Lower leg skin (tissue), 4 donors: ENCODE measurements around the gene SH3RF1. TPM values are rescaled to one million over a fixed set of nuclear protein-coding genes. Genes with fewer than 3 reads are reported as not detected.

Experiments
- DNase-seq, 2 donors: peaks; one replicate each; pipeline ENCODE4 v3.0.0-alpha.2; 2019; ENCODE audit warnings: low spot score in 2 of 2
- H3K4me3 ChIP-seq: fragments of 200-600 bp; sonication (generic); 2 replicates; pipeline ENCODE4 v1.5.1; 2017; ENCODE audit warnings: mild to moderate bottlenecking, low read depth; ENCODE audit not compliant: poor library complexity, severe bottlenecking
- POLR2A ChIP-seq, 2 donors: fragments of 450-650 bp; IDR thresholded peaks; one replicate each; pipeline ENCODE4 v1.6.1; 2016 to 2017; ENCODE audit warnings: antibody characterized with exemption in 2 of 2, mild to moderate bottlenecking in 1 of 2, moderate library complexity in 1 of 2
- WGBS, 2 donors: methylation state at CpG; one replicate each; pipeline ENCODE4 v1.1.5; 2018; 5-methylcytosine and 5-hydroxymethylcytosine counted together
- intact Hi-C: fragments of 100-400 bp; cut with DNase I; formaldehyde crosslinking; loops from one replicate; pipeline ENCODE4 v1.15.0; 2023; ENCODE audit warnings: low total_unique reads
- total RNA-seq, 4 donors: library from RNA; depleted of rRNA; stranded (reverse); fragments of >200 nt; gene quantifications; one replicate each; pipeline ENCODE4 v1.1.0, GENCODE V29; 2016
- TF ChIP-seq, protein P1 (sequence below), 3 donors: fragments of 450-650 bp; IDR thresholded peaks; one replicate each; pipeline ENCODE4 v1.5.1; 2016; ENCODE audit warnings: antibody characterized with exemption in 3 of 3, mild to moderate bottlenecking in 3 of 3, moderate library complexity in 2 of 3

SH3RF1 gene
- total RNA-seq, 4 donors from 2014 or later, result 8.5 to 14.2 (median 12.0) TPM

DNA sequence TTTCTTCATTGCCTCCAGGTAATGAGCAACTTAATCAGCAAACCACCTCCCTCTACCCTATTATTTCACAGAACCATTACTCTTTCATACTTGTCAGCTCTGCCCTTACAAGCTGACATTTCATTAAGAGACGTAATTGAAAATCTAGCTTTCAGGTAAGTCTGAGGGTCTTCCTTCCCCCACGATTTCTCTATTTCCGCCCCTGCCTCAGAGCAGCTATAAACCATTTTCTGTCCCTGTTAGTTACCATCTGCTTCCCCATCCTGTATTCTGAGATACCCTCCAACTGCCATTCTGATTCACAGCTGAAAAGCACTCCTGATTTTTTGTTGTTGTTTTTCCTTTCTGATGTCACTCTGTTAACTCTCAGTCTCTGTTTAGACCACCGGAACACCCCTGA, 37.1 kb downstream of the SH3RF1 start:
- DNase-seq, result no peak
- TF ChIP-seq POLR2A (IDR thresholded peaks at IDR 0.05), result no peak
- TF ChIP-seq, protein P1, sequence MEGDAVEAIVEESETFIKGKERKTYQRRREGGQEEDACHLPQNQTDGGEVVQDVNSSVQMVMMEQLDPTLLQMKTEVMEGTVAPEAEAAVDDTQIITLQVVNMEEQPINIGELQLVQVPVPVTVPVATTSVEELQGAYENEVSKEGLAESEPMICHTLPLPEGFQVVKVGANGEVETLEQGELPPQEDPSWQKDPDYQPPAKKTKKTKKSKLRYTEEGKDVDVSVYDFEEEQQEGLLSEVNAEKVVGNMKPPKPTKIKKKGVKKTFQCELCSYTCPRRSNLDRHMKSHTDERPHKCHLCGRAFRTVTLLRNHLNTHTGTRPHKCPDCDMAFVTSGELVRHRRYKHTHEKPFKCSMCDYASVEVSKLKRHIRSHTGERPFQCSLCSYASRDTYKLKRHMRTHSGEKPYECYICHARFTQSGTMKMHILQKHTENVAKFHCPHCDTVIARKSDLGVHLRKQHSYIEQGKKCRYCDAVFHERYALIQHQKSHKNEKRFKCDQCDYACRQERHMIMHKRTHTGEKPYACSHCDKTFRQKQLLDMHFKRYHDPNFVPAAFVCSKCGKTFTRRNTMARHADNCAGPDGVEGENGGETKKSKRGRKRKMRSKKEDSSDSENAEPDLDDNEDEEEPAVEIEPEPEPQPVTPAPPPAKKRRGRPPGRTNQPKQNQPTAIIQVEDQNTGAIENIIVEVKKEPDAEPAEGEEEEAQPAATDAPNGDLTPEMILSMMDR (IDR thresholded peaks at IDR 0.05), result no peak
- intact Hi-C loops, result no loop called here
- WGBS, 2 donors, result 70 to 71% methylated on average over 4 of the region's 4 CpGs
- H3K4me3 ChIP-seq, result no peak overlapping the region

DNA sequence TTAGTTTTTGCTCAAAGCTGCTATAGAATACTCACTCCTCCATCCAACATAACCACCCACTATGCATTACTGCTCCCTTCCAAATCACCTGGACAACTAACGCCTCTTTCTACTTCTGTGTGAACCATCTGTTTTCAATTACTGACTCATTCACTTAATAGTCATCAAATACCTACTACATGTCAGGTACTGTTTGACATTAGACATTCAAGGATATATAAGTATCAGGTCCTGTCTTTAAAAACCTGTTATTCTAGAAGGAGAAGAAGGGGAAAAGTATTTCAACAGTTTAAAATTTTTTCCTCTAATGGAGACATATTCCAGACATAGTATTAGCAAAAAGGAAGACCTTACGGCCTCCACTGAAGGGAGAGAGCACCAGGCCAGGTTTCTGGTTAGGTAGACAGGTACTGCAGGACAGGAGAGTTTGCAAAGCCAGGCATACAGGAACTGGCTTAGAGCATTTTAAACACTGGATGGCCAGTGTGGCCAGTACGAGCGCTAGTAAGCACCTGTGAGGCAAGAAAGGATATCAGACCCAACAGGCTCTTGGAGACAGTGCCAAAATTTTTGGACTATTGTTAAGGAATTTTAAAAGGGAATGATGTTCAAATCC, 39.0 kb downstream of the SH3RF1 start:
- 69 to 76% methylated on average over 4 of the region's 4 CpGs for WGBS, 2 donors
- no peak overlapping the region for H3K4me3 ChIP-seq
- TF ChIP-seq, protein P1 (IDR thresholded peaks at IDR 0.05), result no peak
- no peak for TF ChIP-seq POLR2A (IDR thresholded peaks at IDR 0.05)
- no peak for DNase-seq
- intact Hi-C loops, result no loop called here

DNA sequence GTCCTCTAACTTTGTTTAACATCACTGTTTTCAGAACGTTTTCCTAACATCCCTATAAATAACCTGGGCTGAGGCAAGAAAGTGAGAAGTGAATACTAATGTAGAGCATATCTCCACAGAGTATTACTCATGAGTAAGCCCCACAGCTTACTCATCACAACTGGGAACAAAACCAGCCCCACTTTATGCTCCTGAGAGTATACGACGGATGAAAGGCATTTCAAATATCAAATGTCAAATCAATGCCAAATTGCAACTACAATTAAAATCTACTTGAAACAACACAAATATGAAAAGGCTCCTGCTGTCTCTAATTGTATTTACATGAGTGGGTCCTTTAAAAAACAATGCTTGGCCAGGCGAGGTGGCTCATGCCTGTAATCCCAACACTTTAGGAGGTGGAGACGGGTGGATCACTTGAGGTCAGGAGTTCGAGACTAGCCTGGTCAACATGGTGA, 41.2 kb downstream of the SH3RF1 start:
- TF ChIP-seq, protein P1 (IDR thresholded peaks at IDR 0.05), result no peak
- TF ChIP-seq POLR2A (IDR thresholded peaks at IDR 0.05), result no peak
- no peak for DNase-seq
- no peak overlapping the region for H3K4me3 ChIP-seq
- 38 to 43% methylated on average over 6 of the region's 6 CpGs for WGBS, 2 donors
- intact Hi-C loops, result no loop called here

DNA sequence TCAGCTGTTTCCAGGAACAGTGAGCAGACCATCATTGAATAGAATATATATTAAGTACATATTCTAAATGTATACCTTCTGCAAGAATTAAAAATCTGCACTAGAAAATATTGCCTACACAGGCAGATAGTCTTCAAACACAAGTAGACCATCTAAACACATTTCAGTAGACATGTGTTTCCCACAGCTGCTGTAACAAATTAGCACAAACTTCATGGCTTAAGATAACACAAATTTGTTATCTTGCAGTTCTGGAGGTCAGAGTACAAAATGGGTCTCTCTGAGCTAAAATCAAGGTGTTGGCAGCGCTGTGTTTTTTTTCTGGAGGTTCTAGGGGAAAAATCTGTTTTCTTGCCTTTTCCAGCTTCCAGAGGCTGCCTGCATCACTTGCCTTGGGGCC, 42.7 kb downstream of the SH3RF1 start:
- no peak overlapping the region for H3K4me3 ChIP-seq
- TF ChIP-seq POLR2A (IDR thresholded peaks at IDR 0.05), result no peak
- TF ChIP-seq, protein P1 (IDR thresholded peaks at IDR 0.05), result no peak
- WGBS, 2 donors, result 96 to 100% methylated on average over 1 of the region's 1 CpG
- intact Hi-C loops, result no loop called here
- no peak for DNase-seq

DNA sequence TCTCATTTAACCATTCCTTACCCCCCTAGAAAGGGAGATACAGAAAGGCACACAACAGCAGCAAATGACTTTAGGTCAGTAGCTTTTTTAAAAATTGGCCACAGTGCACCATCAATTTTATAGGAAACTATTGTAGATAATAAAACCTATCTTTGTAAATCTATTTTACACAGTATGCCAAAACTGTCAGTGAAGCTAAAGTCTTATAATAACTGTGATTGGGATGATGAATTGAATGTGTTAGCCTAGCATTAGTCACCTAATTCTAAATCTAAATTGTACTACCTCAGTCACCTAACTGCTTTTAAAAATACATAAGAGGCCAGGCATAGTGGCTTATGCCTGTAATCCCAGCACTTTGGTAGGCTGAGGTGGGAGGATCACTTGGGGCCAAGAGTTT, 44.2 kb downstream of the SH3RF1 start:
- H3K4me3 ChIP-seq, result no peak overlapping the region
- TF ChIP-seq, protein P1 (IDR thresholded peaks at IDR 0.05), result no peak
- TF ChIP-seq POLR2A (IDR thresholded peaks at IDR 0.05), result no peak
- DNase-seq, result no peak
- intact Hi-C loops, result no loop called here

DNA sequence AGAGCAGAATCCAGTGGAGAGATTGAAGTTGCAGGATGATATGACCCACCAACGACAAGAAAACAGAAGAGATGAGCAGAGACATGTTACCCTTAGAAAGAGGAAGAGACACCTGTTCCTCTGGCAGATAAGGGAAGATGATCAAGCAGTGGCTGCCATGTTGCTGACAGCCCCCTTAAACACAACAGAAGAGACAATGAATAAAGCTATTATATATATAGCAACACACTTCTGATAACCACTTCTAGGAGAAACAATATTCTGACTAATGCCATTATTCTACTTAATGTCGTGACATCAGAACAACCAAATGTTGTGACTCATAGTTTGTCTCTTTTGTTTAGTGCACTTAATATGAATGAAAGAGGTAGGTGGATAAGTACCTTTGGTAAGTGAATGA, 44.9 kb downstream of the SH3RF1 start:
- no peak overlapping the region for H3K4me3 ChIP-seq
- DNase-seq, result no peak
- intact Hi-C loops, result no loop called here
- TF ChIP-seq, protein P1 (IDR thresholded peaks at IDR 0.05), result no peak
- no peak for TF ChIP-seq POLR2A (IDR thresholded peaks at IDR 0.05)
- 24 to 33% methylated on average over 2 of the region's 2 CpGs for WGBS, 2 donors
